ENCODE results near the gene TGFBR3.

The TGFBR3 gene

GRCh38 chr1:91703095-91703494, 182.9 kb downstream of the TGFBR3 start:
- TF ChIP-seq FOXP2 (optimal IDR thresholded peaks at IDR 0.05; ENCODE audit: borderline replicate concordance, extremely low read depth, extremely low read length, insufficient read depth) (no peak), POLR2AphosphoS5 (IDR thresholded peaks at IDR 0.05; ENCODE audit: low read depth, low read length) (no peak), TAF1 (IDR thresholded peaks at IDR 0.05; ENCODE audit: borderline replicate concordance, insufficient read depth, low read length) (no peak), REST (IDR thresholded peaks at IDR 0.05; ENCODE audit: insufficient read depth in 1 of 2, low read depth in 2 of 2, low read length in 2 of 2) (no peak), SIN3A (IDR thresholded peaks at IDR 0.05; ENCODE audit: borderline replicate concordance, insufficient read depth, low read length) (no peak)

- TF ChIP-seq POLR2AphosphoS5 (IDR thresholded peaks at IDR 0.05; ENCODE audit: low read depth, low read length) (no peak), SIN3A (IDR thresholded peaks at IDR 0.05; ENCODE audit: borderline replicate concordance, insufficient read depth, low read length) (no peak), TAF1 (IDR thresholded peaks at IDR 0.05; ENCODE audit: borderline replicate concordance, insufficient read depth, low read length) (no peak), FOXP2 (optimal IDR thresholded peaks at IDR 0.05; ENCODE audit: borderline replicate concordance, extremely low read depth, extremely low read length, insufficient read depth) (no peak), REST (IDR thresholded peaks at IDR 0.05; ENCODE audit: insufficient read depth in 1 of 2, low read depth in 2 of 2, low read length in 2 of 2) (no peak)
Measured at GRCh38 chr1:91701472-91701869, 184.5 kb downstream of the TGFBR3 start.

GRCh38 chr1:91700771-91701471, 185.0 kb downstream of the TGFBR3 start:
- TF ChIP-seq TAF1 (IDR thresholded peaks at IDR 0.05; ENCODE audit: borderline replicate concordance, insufficient read depth, low read length) (no peak), POLR2AphosphoS5 (IDR thresholded peaks at IDR 0.05; ENCODE audit: low read depth, low read length) (no peak), REST (IDR thresholded peaks at IDR 0.05; ENCODE audit: insufficient read depth in 1 of 2, low read depth in 2 of 2, low read length in 2 of 2) (no peak), SIN3A (IDR thresholded peaks at IDR 0.05; ENCODE audit: borderline replicate concordance, insufficient read depth, low read length) (no peak), FOXP2 (optimal IDR thresholded peaks at IDR 0.05; ENCODE audit: borderline replicate concordance, extremely low read depth, extremely low read length, insufficient read depth) (no peak)

- TF ChIP-seq SIN3A (IDR thresholded peaks at IDR 0.05; ENCODE audit: borderline replicate concordance, insufficient read depth, low read length) (no peak), TAF1 (IDR thresholded peaks at IDR 0.05; ENCODE audit: borderline replicate concordance, insufficient read depth, low read length) (no peak), POLR2AphosphoS5 (IDR thresholded peaks at IDR 0.05; ENCODE audit: low read depth, low read length) (no peak), FOXP2 (optimal IDR thresholded peaks at IDR 0.05; ENCODE audit: borderline replicate concordance, extremely low read depth, extremely low read length, insufficient read depth) (no peak), REST (IDR thresholded peaks at IDR 0.05; ENCODE audit: insufficient read depth in 1 of 2, low read depth in 2 of 2, low read length in 2 of 2) (no peak)
Measured at GRCh38 chr1:91700332-91700731, 185.6 kb downstream of the TGFBR3 start.
